Spleen (tissue), 11 donors: ENCODE results near the gene GET3. TPM values are rescaled to one million over a fixed set of nuclear protein-coding genes. Genes with fewer than 3 reads are reported as not detected.
"Not testable (repeated sequence)": the region's sequence is repeated elsewhere in the genome, so short reads cannot be mapped to it uniquely, and the experiment has no call there.

ENCODE experiments used
- DNase-seq: peaks from one replicate; pipeline ENCODE4 v3.0.0-alpha.2; 2020
- H3K27ac ChIP-seq, 8 donors: fragments of 200-600 bp; sonication (generic) in 7 of 8; 1 replicate in 4 of 8; 2 replicates in 4 of 8; pipeline versions ENCODE4 v1.5.0 to v1.8.0; 2016 to 2021; ENCODE audit warnings: inconsistent platforms in 4 of 8, mild to moderate bottlenecking in 4 of 8, moderate library complexity in 1 of 8
- H3K27me3 ChIP-seq, 7 donors: fragments of 200-600 bp; sonication (generic) in 6 of 7; replicated peaks in 1 of 7; 1 replicate in 4 of 7; 2 replicates in 3 of 7; pipeline versions ENCODE4 v1.5.0 to v1.8.0; 2016 to 2021; ENCODE audit warnings: inconsistent platforms in 3 of 7, mild to moderate bottlenecking in 1 of 7
- H3K36me3 ChIP-seq, 6 donors: fragments of 200-600 bp; sonication (generic) in 5 of 6; 1 replicate in 4 of 6; 2 replicates in 2 of 6; pipeline versions ENCODE4 v1.5.0 to v1.8.0; 2016 to 2021; ENCODE audit warnings: inconsistent platforms in 2 of 6
- H3K4me1 ChIP-seq, 6 donors: fragments of 200-600 bp; sonication (generic) in 5 of 6; 1 replicate in 3 of 6; 2 replicates in 3 of 6; pipeline versions ENCODE4 v1.5.0 to v1.8.0; 2016 to 2021; ENCODE audit warnings: inconsistent platforms in 3 of 6
- H3K4me3 ChIP-seq, 8 donors: fragments of 200-600 bp; sonication (generic) in 7 of 8; 1 replicate in 4 of 8; 2 replicates in 4 of 8; pipeline versions ENCODE4 v1.5.0 to v1.8.0; 2016 to 2021; ENCODE audit warnings: inconsistent platforms in 4 of 8, mild to moderate bottlenecking in 4 of 8, moderate library complexity in 2 of 8
- H3K9me3 ChIP-seq, 8 donors: fragments of 200-600 bp; sonication (generic) in 7 of 8; 1 replicate in 4 of 8; 2 replicates in 4 of 8; pipeline versions ENCODE4 v1.5.0 to v1.8.0; 2016 to 2021; ENCODE audit warnings: inconsistent platforms in 4 of 8
- CTCF ChIP-seq, 11 experiments: fragments of 200-600 bp in 7 of 11; fragments of 450-650 bp in 4 of 11; sonication (generic) in 4 of 11; IDR thresholded peaks in 8 of 11; conservative IDR thresholded peaks in 3 of 11; 1 replicate in 7 of 11; 2 replicates in 4 of 11; pipeline versions ENCODE4 v1.4.0 to v1.8.0; 2016 to 2021; ENCODE audit warnings: antibody characterized with exemption in 11 of 11, inconsistent platforms in 4 of 11, mild to moderate bottlenecking in 1 of 11
- POLR2A ChIP-seq, 3 donors: fragments of 450-650 bp; IDR thresholded peaks; one replicate each; pipeline ENCODE4 v1.5.1; 2017; ENCODE audit warnings: antibody characterized with exemption in 3 of 3, mild to moderate bottlenecking in 1 of 3
- POLR2AphosphoS5 ChIP-seq, 3 donors: sonication (generic); formaldehyde crosslinking; IDR thresholded peaks; one replicate each; pipeline ENCODE4 v1.5.1; 2017; ENCODE audit warnings: antibody characterized with exemption in 3 of 3
- WGBS, 5 donors: extraction: QIAGEN DNeasy Blood & Tissue Kit in 3 of 5; methylation state at CpG; one replicate each; pipeline versions ENCODE4 v1.1.5 to v1.1.7; 2013 to 2018; 5-methylcytosine and 5-hydroxymethylcytosine counted together
- intact Hi-C: fragments of 100-400 bp; cut with DNase I; formaldehyde crosslinking; loops from one replicate; pipeline ENCODE4 v1.15.0; 2023; ENCODE audit warnings: low total_unique reads
- polyA plus RNA-seq, 3 donors: library from polyadenylated mRNA; stranded (reverse); fragments of 200-250 nt; gene quantifications; one replicate each; pipeline ENCODE4 v1.2.1, GENCODE V29; 2013
- total RNA-seq, 7 donors: library from RNA; depleted of rRNA in 3 of 7; stranded (reverse); fragments of >200 nt in 3 of 7; fragmentation: NEBNext Ultra II Directional in 4 of 7; extraction: Animal tissue kit (Norgen Biotek cat#: 25700) in 4 of 7; gene quantifications; one replicate each; pipeline versions ENCODE4 v1.1.0 to v1.2.1, GENCODE V29; 2016 to 2021
- donor health status: healthy with polysubstance abuse.
- donor health status: DM: no; HTN: no; CAD: no; lungs with moderate emphysema.
- donor health status: DM: no; HTN: no; CAD: no.
- donor health status: Bipolar disorder and iron deficiency.
- donor health status: healthy.
- donor health status: DM: no; HTN: no; CAD: no.
- donor health status: DM: yes; HTN: yes; CAD: no.

The GET3 gene
- total and polyA plus RNA-seq, 10 donors: 32.7 to 68.0 (median 41.2) TPM

DNA sequence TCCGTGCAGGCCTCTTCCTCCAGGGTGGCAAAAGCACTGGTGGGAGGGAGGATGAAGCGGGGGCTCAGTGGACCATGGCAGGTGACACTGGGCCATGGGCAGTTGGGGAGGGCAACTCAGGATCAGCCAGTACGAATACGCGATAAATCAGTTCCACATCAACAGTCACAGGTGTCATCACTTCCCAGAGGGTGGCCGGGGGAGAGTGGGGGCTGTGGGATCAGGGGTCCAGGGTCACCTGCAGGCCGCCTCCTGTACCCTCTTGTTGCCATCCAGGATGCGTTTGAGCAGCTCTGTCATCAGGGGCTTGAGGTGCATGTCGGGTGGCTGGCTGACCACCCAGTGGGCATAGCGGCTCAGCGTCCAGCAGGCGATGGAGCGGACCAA lies 31.0 kb upstream of the GET3 start:
- no peak for TF ChIP-seq POLR2AphosphoS5 (IDR thresholded peaks at IDR 0.05)
- TF ChIP-seq POLR2A (IDR thresholded peaks at IDR 0.05): no peak
- no peak for TF ChIP-seq CTCF (IDR thresholded peaks at IDR 0.05 in 8 of 11, conservative IDR thresholded peaks at IDR 0.05 in 3 of 11)
- Histone ChIP-seq H3K4me1 (no peaks in the 10 kb centered on the region), H3K27ac (no peak overlapping the region), H3K27me3 (no peaks in the 10 kb centered on the region), H3K9me3 (no peaks in the 10 kb centered on the region), H3K4me3 (no peak overlapping the region), H3K36me3 (peaks cover 2 to 100% (median 97%) of the 10 kb centered on the region in 6 donors)
- 93 to 96% (median 94%) methylated on average over 10 to 13 of the region's 13 CpGs for WGBS, 5 donors
- no peak for DNase-seq
- intact Hi-C loops: no loop called here

- 92 to 98% (median 94%) methylated on average over 8 of the region's 8 CpGs for WGBS, 5 donors
- DNase-seq: no peak
- Histone ChIP-seq H3K27ac (no peak overlapping the region), H3K4me1 (no peaks in the 10 kb centered on the region), H3K4me3 (no peak overlapping the region), H3K27me3 (no peaks in the 10 kb centered on the region), H3K36me3 (peaks cover 2 to 98% (median 92%) of the 10 kb centered on the region in 6 donors), H3K9me3 (no peaks in the 10 kb centered on the region)
- intact Hi-C loops: no loop called here
- no peak for TF ChIP-seq POLR2A (IDR thresholded peaks at IDR 0.05)
- no peak for TF ChIP-seq CTCF (IDR thresholded peaks at IDR 0.05 in 8 of 11, conservative IDR thresholded peaks at IDR 0.05 in 3 of 11)
- no peak for TF ChIP-seq POLR2AphosphoS5 (IDR thresholded peaks at IDR 0.05)
Observed at GRCh38 chr19:12708641-12709040, 28.7 kb upstream of the GET3 start.

DNA sequence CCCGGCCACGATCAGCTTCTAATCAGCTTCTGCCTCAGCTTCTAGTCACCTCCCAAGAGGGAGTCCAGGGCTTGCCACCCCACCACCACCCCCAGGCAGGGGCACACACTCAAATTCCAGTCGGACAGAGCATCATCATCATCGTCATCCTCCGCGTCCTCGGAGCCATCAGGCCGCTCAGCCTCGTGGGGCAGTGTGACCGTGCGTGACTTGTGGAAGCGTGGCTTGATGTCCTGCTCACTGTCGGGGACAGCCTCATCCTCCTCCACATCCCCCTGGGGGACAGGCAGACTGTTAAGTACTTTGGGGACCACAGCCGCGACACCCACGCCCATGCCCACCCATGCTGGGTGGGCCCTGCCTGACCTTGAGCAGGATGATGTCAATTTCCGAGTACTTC lies 26.1 kb upstream of the GET3 start:
- H3K4me1 ChIP-seq: no peaks in the 10 kb centered on the region
- no peak overlapping the region for H3K27ac ChIP-seq
- intact Hi-C loops: no loop called here
- no peak overlapping the region for H3K4me3 ChIP-seq
- 93 to 96% (median 94%) methylated on average over 15 to 17 of the region's 17 CpGs for WGBS, 5 donors
- DNase-seq: no peak
- TF ChIP-seq POLR2A (IDR thresholded peaks at IDR 0.05) (no peak), POLR2AphosphoS5 (IDR thresholded peaks at IDR 0.05) (peak in 2 of 3 donors; percentile 16 to 51)
- H3K36me3 ChIP-seq: peaks cover 6 to 98% (median 89%) of the 10 kb centered on the region in 6 donors
- no peaks in the 10 kb centered on the region for H3K27me3 ChIP-seq
- H3K9me3 ChIP-seq: no peaks in the 10 kb centered on the region

DNA sequence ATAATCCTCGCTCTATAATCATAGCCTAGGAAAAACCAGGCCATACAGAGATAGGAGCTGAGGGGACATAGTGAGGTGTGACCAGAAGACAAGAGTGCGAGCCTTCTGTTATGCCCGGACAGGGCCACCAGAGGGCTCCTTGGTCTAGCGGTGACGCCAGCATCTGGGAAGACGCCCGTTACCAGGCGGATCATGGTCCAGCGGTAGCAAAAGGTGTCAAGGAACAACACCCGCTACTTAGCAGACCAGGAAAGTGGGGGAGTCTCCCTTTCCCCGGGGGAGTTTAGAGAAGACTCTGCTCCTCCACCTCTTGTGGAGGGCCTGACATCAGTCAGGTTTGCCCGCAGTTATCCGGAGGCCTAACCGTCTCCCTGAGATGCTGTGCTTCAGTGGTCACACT lies 25.2 kb upstream of the GET3 start:
- TF ChIP-seq CTCF (IDR thresholded peaks at IDR 0.05 in 8 of 11, conservative IDR thresholded peaks at IDR 0.05 in 3 of 11): peak in 8 of 11 experiments; percentile 13 to 54 (median 31)
- peaks cover 6 to 98% (median 83%) of the 10 kb centered on the region in 6 donors for H3K36me3 ChIP-seq
- H3K4me1 ChIP-seq, H3K27me3 ChIP-seq, H3K27ac ChIP-seq, intact Hi-C loops, DNase-seq, H3K9me3 ChIP-seq, H3K4me3 ChIP-seq: not testable (repeated sequence)
- 54 to 95% (median 61%) methylated on average over 9 to 12 of the region's 14 CpGs for WGBS, 5 donors

GRCh38 chr19:12713304-12713703 lies 24.0 kb upstream of the GET3 start:
- H3K27ac ChIP-seq, DNase-seq, H3K27me3 ChIP-seq, H3K4me3 ChIP-seq, H3K9me3 ChIP-seq, intact Hi-C loops: not testable (repeated sequence)
- Histone ChIP-seq H3K4me1 (peaks cover 0 to 14% (median 0%) of the 10 kb centered on the region in 6 donors), H3K36me3 (peaks cover 6 to 98% (median 80%) of the 10 kb centered on the region in 6 donors)
- WGBS, 5 donors: 85 to 94% (median 93%) methylated on average over 9 of the region's 9 CpGs
